Fibroblast of mammary gland (primary cell): ENCODE results near the gene CLK1.

Experiments used
- DNase-seq: peaks from one replicate; pipeline ENCODE4 v3.0.0-alpha.2; 2010; ENCODE audit warnings: low read depth
- H3K4me3 ChIP-seq: 2 replicates; pipeline ENCODE4 v1.5.1; 2011; ENCODE audit warnings: low read depth, mild to moderate bottlenecking, low read length, moderate library complexity; ENCODE audit not compliant: control insufficient read depth
- CTCF ChIP-seq: conservative IDR thresholded peaks from 2 replicates; pipeline ENCODE4 v1.5.1; 2011; ENCODE audit warnings: low read depth, low read length, inconsistent platforms; ENCODE audit not compliant: control insufficient read depth, insufficient read depth

Gene CLK1

DNA sequence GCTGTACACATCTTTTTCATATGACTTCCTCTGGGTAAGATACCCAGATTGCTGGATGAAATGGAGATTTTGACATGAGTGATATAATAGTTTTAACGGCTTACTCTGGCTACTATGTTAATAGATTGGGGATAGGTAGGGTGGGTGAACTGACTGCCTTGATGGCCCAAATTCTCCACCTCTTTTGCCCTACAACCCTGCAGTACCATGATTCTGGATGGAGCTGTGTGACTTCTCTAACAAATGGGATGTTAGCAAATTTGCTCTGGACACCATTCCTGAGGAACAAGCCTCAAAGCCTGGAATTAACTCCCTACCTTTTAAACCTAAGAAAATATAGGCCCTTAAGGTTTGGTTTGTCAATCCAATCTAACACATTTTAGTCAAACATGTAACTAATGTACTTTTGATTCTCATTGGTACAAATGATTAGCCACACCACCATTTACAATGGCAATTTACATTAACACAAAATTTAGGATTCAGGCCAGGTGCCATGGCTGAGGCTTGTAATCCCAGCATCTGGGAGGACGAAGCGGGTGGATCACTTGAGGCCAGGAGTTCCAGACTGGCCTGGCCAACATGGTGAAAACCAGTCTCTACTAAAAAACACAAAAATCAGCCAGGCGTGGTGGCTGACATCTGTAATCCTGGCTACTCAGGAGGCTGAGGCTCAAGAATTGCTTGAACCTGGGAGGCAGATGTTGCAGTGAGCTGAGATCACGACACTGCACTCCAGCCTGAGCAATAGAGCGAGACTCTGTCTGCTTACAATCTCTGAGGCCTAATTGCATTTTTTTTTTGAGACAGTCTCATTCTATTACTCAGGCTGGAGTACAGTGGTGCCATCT, 12.8 kb downstream of the CLK1 start:
- TF ChIP-seq CTCF = no peak
- no peak for DNase-seq
- no peak overlapping the region for H3K4me3 ChIP-seq

DNA sequence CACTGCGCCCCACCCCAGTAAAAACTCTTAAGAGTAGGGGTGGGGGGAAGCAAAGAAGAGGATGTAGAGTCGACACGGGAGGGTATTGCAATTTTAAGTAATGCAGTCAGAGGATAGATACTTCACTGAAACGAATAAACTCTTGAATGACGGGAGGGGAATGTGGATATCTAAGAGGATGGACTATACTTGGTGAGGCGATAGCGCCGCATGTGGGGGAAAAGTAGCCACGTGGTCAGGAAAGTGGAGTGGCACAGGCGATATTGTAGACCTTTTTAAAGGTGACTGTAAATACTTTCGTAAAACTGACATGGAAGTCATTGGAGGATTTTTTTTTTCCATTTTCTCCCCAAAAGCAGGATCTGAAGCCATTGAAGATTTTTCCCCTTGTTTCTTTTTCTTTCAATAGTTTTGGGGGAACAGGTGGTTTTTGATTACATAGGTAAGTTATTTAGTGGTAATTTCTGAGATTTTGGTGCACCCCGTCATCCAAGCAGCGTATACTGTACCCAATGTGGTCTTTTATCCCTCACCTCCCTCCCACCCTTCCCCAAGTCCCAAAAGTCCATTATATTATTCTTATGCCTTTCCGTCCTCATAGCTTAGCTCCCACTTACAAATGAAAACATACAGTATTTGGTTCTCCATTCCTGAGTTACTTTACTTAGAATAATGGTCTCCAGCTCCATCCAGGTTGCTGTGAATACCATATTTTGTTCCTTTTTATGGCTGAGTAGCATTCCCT, 13.8 kb downstream of the CLK1 start:
- TF ChIP-seq CTCF = no peak
- no peak for DNase-seq
- no peak overlapping the region for H3K4me3 ChIP-seq

DNA sequence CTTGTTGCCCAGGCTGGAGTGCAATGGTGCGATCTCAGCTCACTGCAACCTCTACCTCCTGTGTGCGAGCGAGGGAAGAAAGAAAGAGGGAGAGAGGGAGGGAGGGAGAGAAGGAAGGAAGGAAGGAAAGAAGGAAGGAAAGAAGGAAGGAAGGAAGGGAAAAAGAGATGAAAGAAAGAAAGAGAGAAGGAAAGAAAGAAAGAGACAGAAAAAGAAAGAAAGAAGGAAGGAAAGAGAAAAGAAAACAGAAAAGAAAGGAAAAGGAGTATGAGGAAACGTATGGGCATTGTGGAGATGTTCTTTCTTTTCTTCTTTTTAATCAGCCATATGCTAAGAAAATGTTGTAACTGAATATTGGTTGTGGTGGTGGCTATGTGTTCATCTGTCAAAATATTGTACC, 16.5 kb downstream of the CLK1 start:
- TF ChIP-seq CTCF = no peak

DNA sequence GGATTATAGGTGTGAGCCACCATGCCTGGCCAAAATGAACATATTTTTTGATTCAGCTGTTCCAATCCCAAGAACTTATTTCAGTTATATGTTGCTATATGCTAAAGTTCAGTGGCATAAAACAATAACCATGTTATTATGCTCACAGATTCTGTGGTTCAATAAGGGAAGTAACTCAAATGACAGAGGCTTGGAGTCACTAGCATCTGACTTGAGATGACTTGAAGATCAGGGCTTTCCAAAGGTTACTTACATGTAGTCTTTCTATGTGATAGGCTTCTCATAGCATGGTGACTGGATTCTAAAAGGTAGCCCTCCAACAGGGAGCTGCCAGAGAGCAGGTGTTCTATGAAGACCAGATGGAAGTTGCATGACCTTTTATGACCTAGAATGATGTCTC, 17.2 kb downstream of the CLK1 start:
- DNase-seq = no peak
- H3K4me3 ChIP-seq = no peak overlapping the region
- no peak for TF ChIP-seq CTCF

More for the DNA sequence above, 16.5 kb downstream of the CLK1 start:
- H3K4me3 ChIP-seq = no peak overlapping the region
- no peak for DNase-seq

DNA sequence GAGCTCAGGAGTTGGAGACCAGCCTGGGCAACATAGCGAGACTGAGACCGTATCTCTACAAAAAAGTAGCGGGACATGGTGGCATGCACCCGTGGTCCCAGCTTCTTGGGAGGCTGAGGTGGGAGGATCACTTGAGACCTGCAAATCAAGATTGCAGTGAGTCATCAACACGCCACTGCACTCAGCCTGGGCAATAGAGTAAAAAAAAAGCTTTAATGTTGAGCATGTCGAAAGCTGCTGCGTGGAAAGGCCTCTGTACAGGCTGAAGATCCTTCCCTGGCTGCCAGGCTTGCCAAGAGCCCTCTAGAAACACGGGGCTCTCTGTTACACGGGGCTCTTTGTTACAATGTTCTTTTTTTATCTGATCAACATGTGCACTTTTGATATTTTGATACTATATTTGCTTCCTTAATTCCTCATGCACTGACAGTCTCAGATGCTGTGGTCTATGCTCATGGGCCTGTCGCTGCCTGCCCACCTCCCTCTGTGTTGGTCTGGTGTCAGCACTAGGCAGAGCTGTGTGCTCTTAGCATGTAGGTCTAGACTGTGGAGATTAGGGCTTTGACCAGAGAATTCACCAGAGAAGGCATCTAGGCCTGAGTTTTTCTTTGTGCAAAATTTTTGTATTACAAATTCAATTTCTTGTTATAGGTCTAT, 18.7 kb downstream of the CLK1 start:
- no peak overlapping the region for H3K4me3 ChIP-seq
- no peak for TF ChIP-seq CTCF
- DNase-seq = no peak

DNA sequence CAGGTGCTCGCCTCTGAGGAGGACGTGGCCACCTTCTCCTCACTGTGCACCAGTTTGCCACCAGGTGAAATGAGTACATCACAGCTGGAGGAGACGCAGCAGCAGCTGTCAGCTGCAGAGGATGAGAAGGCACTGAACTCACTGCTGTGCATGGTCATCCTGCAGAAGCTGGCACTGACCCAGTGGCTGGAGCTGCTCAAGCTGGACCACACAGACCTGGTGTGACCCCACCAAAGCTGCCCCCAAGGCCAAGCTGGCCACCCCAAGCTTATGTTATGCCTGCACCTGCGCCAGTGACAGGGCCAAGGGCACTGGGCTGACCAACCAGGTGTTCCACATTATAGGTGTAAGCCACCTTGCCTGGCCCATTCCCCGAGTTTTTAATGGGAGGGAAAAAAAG, 19.3 kb downstream of the CLK1 start:
- no peak overlapping the region for H3K4me3 ChIP-seq
- no peak for DNase-seq
- no peak for TF ChIP-seq CTCF
